PC-3 (cell line): Measurements from ENCODE around the gene PCSK2. TPM values are rescaled to one million over a fixed set of nuclear protein-coding genes. Genes with fewer than 3 reads are reported as not detected.

Experiments used
- ATAC-seq: fragments of 200-7000 bp; cut with Tn5 transposase; 2 replicates; pipeline ENCODE4 v1.9.1; 2020; ENCODE audit warnings: mild to moderate bottlenecking, moderate library complexity
- BruUV-seq: library from RNA; stranded (reverse); fragments of 400-500 nt; replicated peaks from 2 replicates; lab custom pipeline; 2021; lab: Mats Ljungman, UMichigan
- CTCF ChIA-PET: fragments of 300-600 bp; sonication (Branson Sonifier 250); formaldehyde crosslinking; loops from one replicate; lab custom pipeline; 2022; ENCODE audit warnings: antibody characterized with exemption; lab: Charles Lee
- POLR2A ChIA-PET: fragments of 300-600 bp; sonication (Branson Sonifier 250); formaldehyde crosslinking; loops from one replicate; lab custom pipeline; 2022; ENCODE audit warnings: antibody characterized with exemption; ENCODE audit not compliant: unreplicated experiment; lab: Charles Lee
- DNase-seq: peaks from one replicate; pipeline ENCODE4 v3.0.0-alpha.2; 2015
- H2AFZ ChIP-seq: fragments of 300-600 bp; sonication (generic); 2 replicates; pipeline ENCODE4 v1.6.0; 2016; ENCODE audit warnings: antibody characterized with exemption, low read length
- H3F3A ChIP-seq: fragments of 300-600 bp; sonication (generic); one replicate; pipeline ENCODE4 v1.6.0; 2017; ENCODE audit warnings: antibody characterized with exemption, low read length, control low read depth, mild to moderate bottlenecking; ENCODE audit not compliant: unreplicated experiment
- H3K27ac ChIP-seq: fragments of 300-600 bp; sonication (generic); 2 replicates; pipeline ENCODE4 v1.5.1; 2016; ENCODE audit warnings: mild to moderate bottlenecking, low read length
- H3K27me3 ChIP-seq: fragments of 300-600 bp; sonication (generic); 2 replicates; pipeline ENCODE4 v1.6.1; 2016; ENCODE audit warnings: low read length, mixed read lengths
- H3K36me3 ChIP-seq: fragments of 300-600 bp; sonication (generic); 2 replicates; pipeline ENCODE4 v1.6.1; 2016; ENCODE audit warnings: low read depth, mixed run types, low read length, mixed read lengths
- H3K4me1 ChIP-seq: fragments of 300-600 bp; sonication (generic); 2 replicates; pipeline ENCODE4 v1.5.1; 2016; ENCODE audit warnings: low read length; ENCODE audit not compliant: insufficient read depth
- H3K4me2 ChIP-seq: fragments of 300-600 bp; sonication (generic); 2 replicates; pipeline ENCODE4 v1.6.0; 2016; ENCODE audit warnings: low read length
- H3K4me3 ChIP-seq: fragments of 300-600 bp; sonication (generic); 2 replicates; pipeline ENCODE4 v1.5.1; 2016; ENCODE audit warnings: mild to moderate bottlenecking, low read length, mixed read lengths
- H3K79me2 ChIP-seq: fragments of 300-600 bp; sonication (generic); 2 replicates; pipeline ENCODE4 v1.6.1; 2017; ENCODE audit warnings: low read length, mixed read lengths
- H3K9ac ChIP-seq: fragments of 300-600 bp; sonication (generic); 2 replicates; pipeline ENCODE4 v1.6.0; 2016; ENCODE audit warnings: mild to moderate bottlenecking, low read length
- H3K9me2 ChIP-seq: fragments of 300-600 bp; sonication (generic); replicated peaks from 2 replicates; pipeline ENCODE4 v1.6.1; 2016; ENCODE audit warnings: mixed run types, low read length, mixed read lengths
- H3K9me3 ChIP-seq: fragments of 300-600 bp; sonication (generic); 2 replicates; pipeline ENCODE4 v1.6.1; 2016; ENCODE audit warnings: low read length, mixed read lengths
- H4K20me1 ChIP-seq: fragments of 300-600 bp; sonication (generic); 2 replicates; pipeline ENCODE4 v1.6.1; 2016; ENCODE audit warnings: low read length, mixed read lengths
- CTCF ChIP-seq: fragments of 300-600 bp; sonication (generic); conservative IDR thresholded peaks from 2 replicates; pipeline ENCODE4 v1.5.1; 2017; ENCODE audit warnings: antibody characterized with exemption, low read depth, mild to moderate bottlenecking, low read length
- EZH2 ChIP-seq: fragments of 300-600 bp; sonication (generic); IDR thresholded peaks from one replicate; pipeline ENCODE4 v1.6.1; 2017; ENCODE audit warnings: antibody characterized with exemption, mild to moderate bottlenecking, low read length; ENCODE audit not compliant: unreplicated experiment
- EZH2phosphoT487 ChIP-seq: fragments of 300-600 bp; sonication (generic); IDR thresholded peaks from 2 replicates; pipeline ENCODE4 v1.6.1; 2018; ENCODE audit warnings: mild to moderate bottlenecking, antibody characterized with exemption, low read length, borderline replicate concordance
- intact Hi-C: fragments of 100-400 bp; cut with micrococcal nuclease; formaldehyde crosslinking; loops from 2 replicates; pipeline ENCODE4 v1.9.0; 2023
- total RNA-seq: library from RNA; depleted of rRNA; stranded (reverse); fragments of >200 nt; gene quantifications from 2 replicates; pipeline ENCODE4 v1.2.3, GENCODE V29; 2014

PCSK2 gene
- total RNA-seq, 1 experiment from 2014 or later, result not detected

- Histone ChIP-seq H3K9ac (no peak overlapping the region), H3K9me3 (no peaks in the 10 kb centered on the region), H3K79me2 (no peaks in the 10 kb centered on the region), H4K20me1 (no peaks in the 10 kb centered on the region), H3K27ac (no peak overlapping the region), H3K4me1 (no peaks in the 10 kb centered on the region), H3K9me2 (no peaks in the 10 kb centered on the region), H3K4me2 (no peak overlapping the region), H3K36me3 (no peaks in the 10 kb centered on the region), H2AFZ (no peak overlapping the region), H3F3A (no peaks in the 10 kb centered on the region), H3K27me3 (peaks cover 76% of the 10 kb centered on the region), H3K4me3 (no peak overlapping the region)
- ATAC-seq, result no peak
- CTCF ChIA-PET, result no interaction called here
- POLR2A ChIA-PET, result no interaction called here
- no peak for DNase-seq
- no TSS peak for BruUV-seq
- intact Hi-C loops, result no loop called here
- TF ChIP-seq CTCF (no peak), EZH2phosphoT487 (no peak), EZH2 (no peak)
These were observed 229.4 kb downstream of the PCSK2 start for GRCh38 chr20:17456279-17456678.

- Histone ChIP-seq H4K20me1 (no peaks in the 10 kb centered on the region), H3K36me3 (no peaks in the 10 kb centered on the region), H3K27me3 (peaks cover 73% of the 10 kb centered on the region), H3K4me3 (no peak overlapping the region), H3K9me2 (no peaks in the 10 kb centered on the region), H2AFZ (no peak overlapping the region), H3K4me2 (no peak overlapping the region), H3K4me1 (no peaks in the 10 kb centered on the region), H3K27ac (no peak overlapping the region), H3K9me3 (no peaks in the 10 kb centered on the region), H3K79me2 (no peaks in the 10 kb centered on the region), H3F3A (no peaks in the 10 kb centered on the region), H3K9ac (no peak overlapping the region)
- ATAC-seq (no peak), DNase-seq (no peak)
- intact Hi-C loops, result no loop called here
- ChIA-PET POLR2A (no interaction called here), CTCF (no interaction called here)
- TF ChIP-seq EZH2, result no peak
- no peak for TF ChIP-seq CTCF
- no peak for TF ChIP-seq EZH2phosphoT487
- BruUV-seq, result no TSS peak
These were observed 230.2 kb downstream of the PCSK2 start for GRCh38 chr20:17457079-17457478.

- H3K27me3 ChIP-seq, result peaks cover 73% of the 10 kb centered on the region
- no peak overlapping the region for H3K27ac ChIP-seq
- no peaks in the 10 kb centered on the region for H3K79me2 ChIP-seq
- no peaks in the 10 kb centered on the region for H3K4me1 ChIP-seq
- H3F3A ChIP-seq, result no peaks in the 10 kb centered on the region
- no peak overlapping the region for H3K4me2 ChIP-seq
- DNase-seq, result no peak
- intact Hi-C loops, result no loop called here
- H4K20me1 ChIP-seq, result no peaks in the 10 kb centered on the region
- TF ChIP-seq EZH2 (no peak), CTCF (no peak)
- no peaks in the 10 kb centered on the region for H3K36me3 ChIP-seq
- BruUV-seq, result no TSS peak
- no peak overlapping the region for H3K4me3 ChIP-seq
- POLR2A ChIA-PET, result no interaction called here
- H3K9ac ChIP-seq, result no peak overlapping the region
- no peaks in the 10 kb centered on the region for H3K9me3 ChIP-seq
- CTCF ChIA-PET, result no interaction called here
- H3K9me2 ChIP-seq, result no peaks in the 10 kb centered on the region
- no peak for ATAC-seq
- H2AFZ ChIP-seq, result no peak overlapping the region
These were observed 230.8 kb downstream of the PCSK2 start for GRCh38 chr20:17457588-17458190.
